ENCODE data around the gene D2HGDH. TPM values are rescaled to one million over a fixed set of nuclear protein-coding genes. Genes with fewer than 3 reads are reported as not detected.
A peak's percentile ranks its signal among the peaks of the same experiment; 100 is the strongest.
"Not testable (repeated sequence)": the region's sequence is repeated elsewhere in the genome, so short reads cannot be mapped to it uniquely, and the experiment has no call there.

The D2HGDH gene
- total and polyA plus RNA-seq, 4 donors = 4.1 to 69.8 (median 25.2) TPM

GRCh38 chr2:241801611-241802420 is 67.4 kb downstream of the D2HGDH start:
- Histone ChIP-seq H3K4me3 (ENCODE audit: low read length in 2 of 2) (no peak overlapping the region), H3K4me1 (ENCODE audit: control insufficient read depth in 1 of 2, insufficient read depth in 2 of 2, low read length in 2 of 2) (no peaks in the 10 kb centered on the region), H3K36me3 (ENCODE audit: control insufficient read depth in 1 of 2, insufficient read depth in 2 of 2, low read length in 1 of 2) (no peaks in the 10 kb centered on the region), H3K27ac (ENCODE audit: low read depth in 1 of 2, low read length in 2 of 2) (no peak overlapping the region), H3K27me3 (ENCODE audit: control insufficient read depth in 1 of 2, insufficient read depth in 2 of 2, low read length in 1 of 2) (no peaks in the 10 kb centered on the region), H3K9me3 (ENCODE audit: control insufficient read depth, low read length) (no peaks in the 10 kb centered on the region)
- intact Hi-C loops (cut with DNase I) = no loop called here
- DNase-seq = peak; percentile 43 to 73
- 85 to 88% methylated on average over 43 to 44 of the region's 44 CpGs for WGBS, 2 donors
- peak; percentile 27 for ATAC-seq (ENCODE audit: low FRiP score)

GRCh38 chr2:241802421-241803318 is 68.2 kb downstream of the D2HGDH start:
- Histone ChIP-seq H3K27ac (ENCODE audit: low read depth in 1 of 2, low read length in 2 of 2) (no peak overlapping the region), H3K4me3 (ENCODE audit: low read length in 2 of 2) (no peak overlapping the region), H3K27me3 (ENCODE audit: control insufficient read depth in 1 of 2, insufficient read depth in 2 of 2, low read length in 1 of 2) (no peaks in the 10 kb centered on the region), H3K4me1 (ENCODE audit: control insufficient read depth in 1 of 2, insufficient read depth in 2 of 2, low read length in 2 of 2) (no peaks in the 10 kb centered on the region), H3K36me3 (ENCODE audit: control insufficient read depth in 1 of 2, insufficient read depth in 2 of 2, low read length in 1 of 2) (no peaks in the 10 kb centered on the region), H3K9me3 (ENCODE audit: control insufficient read depth, low read length) (no peaks in the 10 kb centered on the region)
- 40 to 47% methylated on average over 27 to 32 of the region's 32 CpGs for WGBS, 2 donors
- intact Hi-C loops (cut with DNase I) = no loop called here
- ATAC-seq (ENCODE audit: low FRiP score) (peak; percentile 14), DNase-seq (peak in 1 of 2 donors; percentile 59)

- Histone ChIP-seq H3K36me3 (ENCODE audit: control insufficient read depth in 1 of 2, insufficient read depth in 2 of 2, low read length in 1 of 2) (no peaks in the 10 kb centered on the region), H3K4me3 (ENCODE audit: low read length in 2 of 2) (peak overlapping the region; percentile 12 to 30), H3K27me3 (ENCODE audit: control insufficient read depth in 1 of 2, insufficient read depth in 2 of 2, low read length in 1 of 2) (no peaks in the 10 kb centered on the region), H3K4me1 (ENCODE audit: control insufficient read depth in 1 of 2, insufficient read depth in 2 of 2, low read length in 2 of 2) (no peaks in the 10 kb centered on the region), H3K9me3 (ENCODE audit: control insufficient read depth, low read length) (no peaks in the 10 kb centered on the region), H3K27ac (ENCODE audit: low read depth in 1 of 2, low read length in 2 of 2) (no peak overlapping the region)
- intact Hi-C loops (cut with DNase I) = no loop called here
- ATAC-seq (ENCODE audit: low FRiP score) = peak; percentile 52
- WGBS, 2 donors = 1 to 2% methylated on average over 103 to 109 of the region's 109 CpGs
- peak; percentile 66 to 86 for DNase-seq
Measured at GRCh38 chr2:241803387-241804325, 69.2 kb downstream of the D2HGDH start.

- Histone ChIP-seq H3K27ac (ENCODE audit: low read depth in 1 of 2, low read length in 2 of 2) (no peak overlapping the region), H3K27me3 (ENCODE audit: control insufficient read depth in 1 of 2, insufficient read depth in 2 of 2, low read length in 1 of 2) (no peaks in the 10 kb centered on the region), H3K36me3 (ENCODE audit: control insufficient read depth in 1 of 2, insufficient read depth in 2 of 2, low read length in 1 of 2) (no peaks in the 10 kb centered on the region), H3K4me3 (ENCODE audit: low read length in 2 of 2) (no peak overlapping the region), H3K9me3 (ENCODE audit: control insufficient read depth, low read length) (no peaks in the 10 kb centered on the region), H3K4me1 (ENCODE audit: control insufficient read depth in 1 of 2, insufficient read depth in 2 of 2, low read length in 2 of 2) (no peaks in the 10 kb centered on the region)
- ATAC-seq (ENCODE audit: low FRiP score) = peak; percentile 27
- 17 to 30% methylated on average over 35 of the region's 35 CpGs for WGBS, 2 donors
- intact Hi-C loops (cut with DNase I) = no loop called here
- DNase-seq = peak; percentile 43 to 75
Measured at GRCh38 chr2:241804326-241805229, 70.1 kb downstream of the D2HGDH start.

GRCh38 chr2:241806217-241806616 is 71.8 kb downstream of the D2HGDH start:
- 40% methylated on average over 3 of the region's 8 CpGs; no CpG with 5 or more reads in 1 of the 2 donors for WGBS, 2 donors
- ATAC-seq (ENCODE audit: low FRiP score); H3K36me3 ChIP-seq (ENCODE audit: control insufficient read depth in 1 of 2, insufficient read depth in 2 of 2, low read length in 1 of 2); H3K4me3 ChIP-seq (ENCODE audit: low read length in 2 of 2); H3K27ac ChIP-seq (ENCODE audit: low read depth in 1 of 2, low read length in 2 of 2); H3K9me3 ChIP-seq (ENCODE audit: control insufficient read depth, low read length); H3K4me1 ChIP-seq (ENCODE audit: control insufficient read depth in 1 of 2, insufficient read depth in 2 of 2, low read length in 2 of 2); H3K27me3 ChIP-seq (ENCODE audit: control insufficient read depth in 1 of 2, insufficient read depth in 2 of 2, low read length in 1 of 2); intact Hi-C loops (cut with DNase I); DNase-seq: not testable (repeated sequence)

- no peaks in the 10 kb centered on the region for H3K27me3 ChIP-seq (ENCODE audit: control insufficient read depth in 1 of 2, insufficient read depth in 2 of 2, low read length in 1 of 2)
- H3K9me3 ChIP-seq (ENCODE audit: control insufficient read depth, low read length) = no peaks in the 10 kb centered on the region
- ATAC-seq (ENCODE audit: low FRiP score) (no peak), DNase-seq (peak in 1 of 2 donors; percentile 42)
- H3K27ac ChIP-seq (ENCODE audit: low read depth in 1 of 2, low read length in 2 of 2) = no peak overlapping the region
- H3K36me3 ChIP-seq (ENCODE audit: control insufficient read depth in 1 of 2, insufficient read depth in 2 of 2, low read length in 1 of 2) = no peaks in the 10 kb centered on the region
- no peak overlapping the region for H3K4me3 ChIP-seq (ENCODE audit: low read length in 2 of 2)
- intact Hi-C loops (cut with DNase I) = no loop called here
- no peaks in the 10 kb centered on the region for H3K4me1 ChIP-seq (ENCODE audit: control insufficient read depth in 1 of 2, insufficient read depth in 2 of 2, low read length in 2 of 2)
- 88 to 89% methylated on average over 16 to 17 of the region's 17 CpGs for WGBS, 2 donors
Measured at GRCh38 chr2:241808051-241808720, 73.8 kb downstream of the D2HGDH start.

- ATAC-seq (ENCODE audit: low FRiP score) (no peak), DNase-seq (peak in 1 of 2 donors; percentile 69)
- WGBS, 2 donors = 90% methylated on average over 31 of the region's 31 CpGs
- no peaks in the 10 kb centered on the region for H3K4me1 ChIP-seq (ENCODE audit: control insufficient read depth in 1 of 2, insufficient read depth in 2 of 2, low read length in 2 of 2)
- H3K27ac ChIP-seq (ENCODE audit: low read depth in 1 of 2, low read length in 2 of 2) = no peak within 1 kb of the TSS
- intact Hi-C loops (cut with DNase I) = no loop called here
- H3K9me3 ChIP-seq (ENCODE audit: control insufficient read depth, low read length) = no peaks in the 10 kb centered on the region
- H3K27me3 ChIP-seq (ENCODE audit: control insufficient read depth in 1 of 2, insufficient read depth in 2 of 2, low read length in 1 of 2) = no peaks in the 10 kb centered on the region
- no peak within 1 kb of the TSS for H3K4me3 ChIP-seq (ENCODE audit: low read length in 2 of 2)
- H3K36me3 ChIP-seq (ENCODE audit: control insufficient read depth in 1 of 2, insufficient read depth in 2 of 2, low read length in 1 of 2) = no peaks in the 10 kb centered on the region
Measured at GRCh38 chr2:241808721-241809382, 74.4 kb downstream of the D2HGDH start, which contains the start of gene NEU4. Gene NEU4 (plus strand): TSS chr2:241809193. CDS start chr2:241814485, 5,292 bp downstream.
